Ascending aorta (tissue), 2 donors: Measurements from ENCODE around the gene HNRNPC. TPM values are rescaled to one million over a fixed set of nuclear protein-coding genes. Genes with fewer than 3 reads are reported as not detected.

ENCODE experiments used
- DNase-seq, 2 donors: peaks; one replicate each; pipeline ENCODE4 v3.0.0-alpha.2; 2019; ENCODE audit warnings: low spot score in 2 of 2
- H3K27ac ChIP-seq, 2 donors: fragments of 200-600 bp; sonication (generic); one replicate each; pipeline ENCODE4 v1.5.1; 2016 to 2017; ENCODE audit warnings: mild to moderate bottlenecking in 1 of 2
- H3K27me3 ChIP-seq: fragments of 200-600 bp; sonication (generic); one replicate; pipeline ENCODE4 v1.5.1; 2017
- H3K36me3 ChIP-seq, 2 donors: fragments of 200-600 bp; sonication (generic); one replicate each; pipeline ENCODE4 v1.5.1; 2016
- H3K4me1 ChIP-seq, 2 donors: fragments of 200-600 bp; sonication (generic); one replicate each; pipeline ENCODE4 v1.5.1; 2016 to 2017; ENCODE audit warnings: mild to moderate bottlenecking in 1 of 2
- H3K4me3 ChIP-seq, 2 donors: fragments of 200-600 bp; sonication (generic); one replicate each; pipeline ENCODE4 v1.5.1; 2016 to 2017; ENCODE audit warnings: mild to moderate bottlenecking in 1 of 2
- H3K9me3 ChIP-seq, 2 donors: fragments of 200-600 bp; sonication (generic); one replicate each; pipeline ENCODE4 v1.5.1; 2016
- CTCF ChIP-seq, 3 experiments: fragments of 200-600 bp in 2 of 3; fragments of 450-650 bp in 1 of 3; sonication (generic) in 2 of 3; IDR thresholded peaks; one replicate each; pipeline ENCODE4 v1.5.1; 2016 to 2019; ENCODE audit warnings: antibody characterized with exemption in 3 of 3, mild to moderate bottlenecking in 1 of 3, moderate library complexity in 1 of 3
- intact Hi-C: fragments of 100-400 bp; cut with DNase I; formaldehyde crosslinking; loops from one replicate; pipeline ENCODE4 v1.15.1; 2023
- total RNA-seq: library from RNA; depleted of rRNA; stranded (reverse); fragments of >200 nt; gene quantifications from one replicate; pipeline ENCODE4 v1.1.0, GENCODE V29; 2016

Gene HNRNPC
- total RNA-seq, 1 donor from 2014 or later = 303 TPM

- Histone ChIP-seq H3K27me3 (no peaks in the 10 kb centered on the region), H3K4me1 (peaks cover 0 to 26% of the 10 kb centered on the region in 2 donors), H3K9me3 (no peaks in the 10 kb centered on the region), H3K27ac (no peak overlapping the region), H3K4me3 (no peak overlapping the region), H3K36me3 (peaks cover 13 to 31% of the 10 kb centered on the region in 2 donors)
- intact Hi-C loops = no loop called here
- no peak for DNase-seq
- TF ChIP-seq CTCF (IDR thresholded peaks at IDR 0.05) = no peak
These were observed 28.8 kb downstream of the HNRNPC start for GRCh38 chr14:21240417-21240816.

GRCh38 chr14:21238823-21239518 lies 30.3 kb downstream of the HNRNPC start:
- H3K36me3 ChIP-seq = peaks cover 5 to 17% of the 10 kb centered on the region in 2 donors
- no peak overlapping the region for H3K4me3 ChIP-seq
- no peaks in the 10 kb centered on the region for H3K9me3 ChIP-seq
- no peaks in the 10 kb centered on the region for H3K27me3 ChIP-seq
- peaks cover 0 to 37% of the 10 kb centered on the region in 2 donors for H3K4me1 ChIP-seq
- DNase-seq = no peak
- TF ChIP-seq CTCF (IDR thresholded peaks at IDR 0.05) = no peak
- H3K27ac ChIP-seq = no peak overlapping the region
- intact Hi-C loops = no loop called here

GRCh38 chr14:21236948-21237797 lies 32.1 kb downstream of the HNRNPC start:
- no peak for TF ChIP-seq CTCF (IDR thresholded peaks at IDR 0.05)
- H3K36me3 ChIP-seq = peaks cover 8 to 28% of the 10 kb centered on the region in 2 donors
- no peaks in the 10 kb centered on the region for H3K27me3 ChIP-seq
- no peaks in the 10 kb centered on the region for H3K9me3 ChIP-seq
- intact Hi-C loops = no loop called here
- DNase-seq = no peak
- peaks cover 0 to 51% of the 10 kb centered on the region in 2 donors for H3K4me1 ChIP-seq
- no peak overlapping the region for H3K4me3 ChIP-seq
- no peak overlapping the region for H3K27ac ChIP-seq

- H3K36me3 ChIP-seq = peaks cover 25 to 49% of the 10 kb centered on the region in 2 donors
- peaks cover 0 to 43% of the 10 kb centered on the region in 2 donors for H3K4me1 ChIP-seq
- H3K4me3 ChIP-seq = no peak overlapping the region
- no peak for TF ChIP-seq CTCF (IDR thresholded peaks at IDR 0.05)
- intact Hi-C loops = no loop called here
- no peaks in the 10 kb centered on the region for H3K27me3 ChIP-seq
- H3K9me3 ChIP-seq = no peaks in the 10 kb centered on the region
- H3K27ac ChIP-seq = no peak overlapping the region
- DNase-seq = no peak
These were observed 35.1 kb downstream of the HNRNPC start for GRCh38 chr14:21234112-21234511.

- peak overlapping the region in 1 of 2 donors; percentile 4 for H3K27ac ChIP-seq
- no peak for DNase-seq
- peaks cover 31 to 50% of the 10 kb centered on the region in 2 donors for H3K36me3 ChIP-seq
- no peaks in the 10 kb centered on the region for H3K27me3 ChIP-seq
- peaks cover 0 to 42% of the 10 kb centered on the region in 2 donors for H3K4me1 ChIP-seq
- TF ChIP-seq CTCF (IDR thresholded peaks at IDR 0.05) = peak in 1 of 3 experiments; percentile 32
- no peaks in the 10 kb centered on the region for H3K9me3 ChIP-seq
- intact Hi-C loops = no loop called here
- H3K4me3 ChIP-seq = no peak overlapping the region
These were observed 35.7 kb downstream of the HNRNPC start for GRCh38 chr14:21233457-21234076.
